Stimulated activated CD8-positive, alpha-beta memory T cell treated with anti-CD3 and anti-CD28 coated beads, Interleukin-12 subunit alpha, Interleukin-12 subunit beta, amount 100 ng/mL, for 4 hours (primary cell): Measurements from ENCODE around the gene CCK.

Experiments used
- DNase-seq: peaks from one replicate; pipeline ENCODE4 v3.0.0-alpha.2; 2020; ENCODE audit warnings: low read depth

Gene CCK

DNA sequence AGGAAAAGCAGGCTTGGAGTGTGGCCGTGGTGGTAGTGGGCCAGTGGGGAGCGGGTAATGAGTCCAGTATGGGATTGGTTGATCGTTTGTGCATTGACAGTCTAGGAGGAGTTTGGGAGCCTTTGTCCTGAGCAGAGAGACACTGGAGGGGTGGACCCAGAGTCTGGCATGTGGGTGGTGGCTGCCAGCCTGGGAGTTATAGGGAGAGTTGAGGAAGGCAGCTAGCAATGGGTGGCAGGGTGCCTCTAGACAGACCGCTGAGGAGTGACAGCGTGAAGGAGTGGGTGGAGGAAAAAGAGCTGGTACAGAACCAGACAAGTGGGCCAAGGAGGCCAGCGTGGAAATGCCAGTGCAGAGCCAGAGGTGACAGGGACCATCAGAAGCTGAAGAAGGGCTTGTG lies 1.9 kb upstream of the CCK start:
- DNase-seq, result no peak

DNA sequence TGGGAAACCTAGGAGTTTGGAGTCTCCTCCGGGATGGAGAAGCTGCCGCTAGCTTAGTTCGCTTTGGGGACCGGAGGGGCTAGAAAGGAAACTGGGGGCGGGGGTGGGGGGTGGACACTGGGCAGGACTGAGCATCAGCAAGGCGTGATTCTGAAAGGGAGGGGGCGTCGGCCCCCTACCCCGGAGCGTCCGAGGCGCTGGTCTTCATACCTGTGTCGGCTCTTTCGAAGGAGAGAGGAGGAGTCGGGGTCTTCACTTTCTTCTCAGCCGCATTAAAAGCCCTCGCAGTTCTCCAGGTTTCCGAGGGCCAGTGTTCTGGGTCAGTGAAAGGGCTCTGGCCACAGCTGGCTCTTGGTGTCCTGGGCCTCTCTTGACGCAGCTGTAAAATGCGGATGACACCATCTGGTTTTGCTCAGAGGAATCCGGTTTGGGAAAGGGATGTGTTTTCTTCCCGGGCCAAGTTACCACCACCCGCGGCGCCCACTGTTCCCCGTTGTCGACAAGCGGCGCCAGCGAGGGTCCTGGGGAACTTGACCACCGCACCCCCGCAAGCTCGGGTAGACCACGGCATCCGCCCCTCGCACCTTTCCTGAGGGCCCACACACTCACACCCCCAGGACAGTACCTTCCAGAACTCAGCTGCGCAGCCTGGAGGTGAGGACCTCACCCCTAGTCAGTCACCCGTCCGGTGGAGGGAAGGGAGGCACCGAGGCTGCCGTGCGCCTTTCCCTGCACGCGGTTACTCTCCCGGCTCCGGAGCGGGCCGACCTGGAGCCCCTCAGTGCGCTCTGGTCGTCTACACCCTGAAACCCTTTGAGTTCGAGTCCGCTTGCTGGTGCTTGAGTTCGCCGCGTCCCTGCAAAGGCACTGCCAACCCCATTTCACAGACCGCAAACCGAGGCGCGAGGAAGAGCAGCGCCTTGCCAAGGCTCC lies 660 bp downstream of the CCK start:
- DNase-seq, result no peak

DNA sequence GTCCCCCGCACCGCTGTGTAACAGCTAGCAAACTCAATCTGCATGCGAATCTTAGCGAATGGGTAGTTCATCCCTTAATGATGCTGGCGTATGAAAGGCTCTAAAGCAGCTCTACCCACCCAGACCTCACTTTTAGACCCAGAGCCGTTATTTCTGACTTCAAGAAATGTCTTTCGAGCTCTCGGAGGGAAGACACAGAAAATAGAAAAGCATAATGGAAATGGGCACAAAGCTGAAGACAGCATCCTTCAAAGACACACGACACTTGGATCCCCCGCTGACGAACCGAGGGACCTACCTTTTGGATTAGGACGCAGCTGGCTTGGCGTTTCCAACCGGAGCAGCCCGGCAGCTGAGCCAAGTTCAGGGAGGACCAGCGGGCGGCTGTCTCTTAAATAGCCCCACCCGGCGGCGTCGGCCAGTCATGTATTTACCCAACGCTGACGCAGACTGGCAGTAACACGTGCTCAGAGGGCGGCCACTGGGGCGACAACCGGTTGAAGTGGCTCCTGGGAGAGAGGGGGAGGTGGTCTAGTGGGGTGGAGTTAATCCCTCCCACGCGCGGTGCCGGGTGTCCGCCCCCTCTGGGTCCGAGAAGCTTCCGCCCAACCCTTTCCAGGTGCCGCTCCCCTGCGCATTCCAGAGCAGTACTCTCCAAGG lies 1.5 kb downstream of the CCK start:
- no peak for DNase-seq

DNA sequence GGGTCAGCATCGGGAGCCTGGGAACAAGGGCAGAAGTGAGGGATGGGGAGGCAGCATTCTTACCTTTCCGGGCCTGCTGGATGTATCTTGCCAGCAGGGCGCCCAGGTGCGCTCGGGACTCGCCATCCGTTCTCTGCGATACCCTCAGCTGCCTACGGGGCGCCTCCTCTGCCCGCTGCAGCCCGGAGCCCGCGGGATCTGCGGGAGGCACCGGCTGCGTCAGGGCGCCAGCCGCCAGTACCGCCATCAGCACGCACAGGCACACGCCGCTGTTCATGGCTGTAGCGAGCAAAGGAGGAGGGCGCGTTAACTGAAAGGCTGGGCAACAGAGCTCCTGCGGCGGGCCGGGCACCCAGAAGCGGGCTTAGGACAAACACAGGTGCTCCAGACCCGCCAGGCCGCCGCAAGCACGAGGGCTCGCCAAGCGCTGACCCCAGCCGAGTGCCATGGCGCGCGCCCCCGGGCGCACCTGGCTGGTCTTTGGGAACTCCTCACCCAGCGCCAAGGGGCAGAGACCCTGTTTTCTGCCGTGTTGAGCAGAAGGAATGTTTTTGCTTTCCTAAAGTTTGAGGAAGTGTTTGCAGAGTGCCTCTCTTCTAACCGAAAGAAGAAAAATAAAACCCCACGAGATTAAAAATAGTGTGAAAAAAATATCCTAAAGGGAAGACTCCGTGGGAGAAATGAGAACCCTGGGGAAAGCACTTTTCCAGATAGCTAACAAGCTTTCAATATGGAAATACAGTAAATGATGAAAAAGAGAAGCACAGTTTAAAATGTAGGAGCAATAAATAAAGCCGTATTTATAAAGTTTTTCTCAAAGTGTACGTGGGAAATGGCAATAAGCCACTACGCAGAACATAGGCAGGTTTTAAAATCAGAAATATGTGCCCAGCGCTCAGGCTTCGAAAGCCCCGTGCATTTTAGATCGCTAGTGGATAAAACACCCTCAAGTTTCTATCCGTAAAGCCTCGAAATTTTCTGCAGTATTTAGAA lies 2.3 kb downstream of the CCK start:
- DNase-seq, result no peak

DNA sequence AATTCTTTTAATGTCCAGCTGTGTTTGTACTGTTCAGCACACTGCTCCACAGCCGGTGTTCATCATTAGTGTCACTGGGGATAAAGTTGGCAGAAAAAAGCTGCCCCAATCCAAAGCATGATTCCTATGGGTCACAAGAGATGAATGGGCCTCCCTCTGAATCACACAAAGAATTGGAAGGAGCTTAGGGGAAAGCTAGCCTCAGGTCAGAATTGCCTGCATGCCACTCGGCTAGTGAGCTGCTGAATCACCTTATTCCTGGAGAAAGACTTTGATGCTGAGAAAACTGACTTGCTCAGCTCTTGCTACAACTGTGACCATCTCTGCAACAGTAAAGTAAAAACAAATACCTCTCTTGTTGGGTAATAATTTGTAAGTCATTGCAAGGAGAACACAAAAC lies 3.5 kb downstream of the CCK start:
- no peak for DNase-seq

DNA sequence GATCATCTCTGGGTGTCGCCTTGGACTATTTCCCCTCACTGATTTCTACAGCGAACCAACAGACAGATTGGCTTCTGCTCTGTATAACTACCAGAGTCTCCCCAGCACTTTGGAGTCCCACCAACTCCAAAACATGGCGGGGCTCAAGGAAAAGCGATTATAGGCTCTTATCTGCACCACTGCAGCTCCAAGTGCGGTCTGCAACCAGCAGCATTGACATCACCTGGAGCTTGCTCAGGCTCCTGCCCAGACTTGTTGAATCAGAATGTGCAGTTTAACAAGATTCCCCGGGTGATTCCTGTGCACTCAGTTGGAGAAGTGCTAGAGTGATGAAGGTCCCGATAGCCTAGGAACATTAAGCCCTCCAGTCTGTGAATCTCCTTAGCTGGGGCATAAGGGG lies 9.0 kb downstream of the CCK start:
- no peak for DNase-seq

DNA sequence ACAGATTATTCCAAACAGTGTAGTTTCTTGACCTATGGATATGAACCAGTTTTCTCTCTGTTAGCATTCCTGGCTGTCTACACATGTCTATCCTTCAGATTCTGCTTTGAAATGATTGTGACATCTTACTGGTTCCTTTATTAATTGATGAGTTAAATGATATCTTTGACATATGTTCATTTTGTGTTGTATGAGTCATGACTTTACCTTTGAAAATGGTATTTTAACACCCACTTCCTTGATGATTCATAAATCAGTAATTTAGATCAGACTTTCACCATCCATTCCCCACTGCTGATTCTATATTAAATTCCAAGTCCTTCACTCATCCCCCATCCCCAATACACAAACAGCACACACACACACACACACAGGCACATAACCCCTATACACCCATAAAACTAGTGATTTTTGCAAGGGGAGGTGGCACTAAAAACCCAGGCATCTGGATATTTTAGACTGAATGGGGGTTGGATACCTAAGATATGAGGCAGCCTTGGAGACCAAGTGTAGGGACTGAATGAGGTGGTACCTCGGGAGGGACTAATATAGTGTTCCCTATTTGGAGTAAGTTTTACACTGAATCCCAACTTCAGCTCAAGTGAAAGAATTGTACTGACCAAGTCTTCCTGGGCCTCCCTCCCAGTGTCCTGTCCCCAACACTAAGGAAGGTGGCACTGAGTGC lies 9.7 kb downstream of the CCK start:
- no peak for DNase-seq

DNA sequence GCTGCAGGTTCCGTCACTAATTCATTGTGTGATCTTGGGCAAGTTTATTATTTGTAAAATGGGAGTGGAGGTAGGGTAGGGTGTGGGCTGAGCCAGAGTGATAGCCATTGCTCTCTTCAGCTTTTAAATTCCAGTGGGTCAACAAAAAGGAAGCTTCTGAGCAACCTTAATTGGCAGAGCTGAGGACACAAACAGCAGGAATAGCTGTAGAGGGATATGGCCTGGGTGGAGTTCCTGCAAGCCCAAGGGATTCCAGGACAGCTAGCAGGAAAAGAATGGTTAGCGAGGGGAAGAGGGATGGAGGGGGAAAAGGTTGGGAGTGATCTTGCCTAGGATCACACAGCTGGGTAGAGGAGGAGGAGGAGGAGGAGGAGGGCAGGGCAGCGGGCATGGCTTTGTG lies 11.4 kb downstream of the CCK start:
- no peak for DNase-seq

DNA sequence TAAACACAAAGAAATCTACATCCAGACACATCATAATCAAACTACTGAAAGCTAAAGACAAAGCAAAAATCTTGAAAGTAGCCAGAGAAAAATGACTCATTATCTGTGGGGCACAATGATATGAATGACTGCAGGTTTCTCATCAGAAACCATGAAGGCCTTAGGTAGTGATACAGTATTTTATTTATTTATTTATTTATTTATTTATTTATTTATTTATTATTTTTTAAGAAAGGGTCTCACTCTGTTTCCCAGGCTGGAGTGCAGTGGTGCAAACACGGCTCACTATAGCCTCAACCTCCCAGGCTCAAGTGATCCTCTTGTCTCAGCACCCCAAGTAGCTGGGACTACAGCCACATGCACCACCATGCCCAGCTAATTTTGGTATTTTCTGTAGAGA lies 15.2 kb downstream of the CCK start:
- no peak for DNase-seq

DNA sequence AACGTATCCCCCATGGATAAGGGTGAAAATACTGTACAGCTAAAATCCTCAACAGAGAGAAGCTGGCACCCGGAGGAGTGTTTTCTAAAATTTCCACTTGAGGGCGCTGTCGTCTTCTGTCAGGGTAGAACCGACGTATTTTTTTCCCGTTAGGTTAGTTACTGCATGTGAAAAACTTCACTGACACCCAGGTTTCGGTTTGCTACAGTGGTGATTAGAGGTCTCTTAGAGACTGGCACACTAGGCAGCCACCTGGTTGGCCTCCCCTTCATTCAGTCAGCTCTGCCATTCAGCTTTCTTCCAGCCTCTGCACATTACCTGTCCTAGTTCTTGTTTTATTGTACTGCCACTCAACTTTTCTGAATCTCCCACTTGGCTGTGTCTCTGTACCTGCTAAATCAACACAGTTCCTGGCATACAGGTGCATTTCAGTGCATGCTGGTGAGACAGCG lies 18.4 kb downstream of the CCK start:
- peak; percentile 17 for DNase-seq

DNA sequence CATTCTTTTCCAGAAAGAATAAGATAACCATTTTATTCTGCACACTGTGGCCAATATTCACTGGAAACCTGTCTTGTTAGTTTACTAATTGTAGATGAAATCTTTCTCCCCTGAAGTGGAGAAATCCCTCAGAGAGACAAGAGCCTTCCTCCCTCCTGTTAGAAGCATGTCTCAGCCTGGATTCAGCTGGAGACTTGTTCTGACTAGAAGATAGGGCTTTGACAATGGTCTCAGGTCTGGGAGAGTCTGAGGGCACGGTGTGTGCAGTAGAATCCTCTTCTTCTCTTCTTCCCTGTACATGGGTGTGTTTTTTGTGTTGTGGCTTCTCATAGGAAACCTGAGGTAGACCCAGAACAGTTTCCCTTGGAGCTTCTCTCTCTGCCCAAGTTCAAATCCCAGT lies 19.9 kb downstream of the CCK start:
- no peak for DNase-seq

DNA sequence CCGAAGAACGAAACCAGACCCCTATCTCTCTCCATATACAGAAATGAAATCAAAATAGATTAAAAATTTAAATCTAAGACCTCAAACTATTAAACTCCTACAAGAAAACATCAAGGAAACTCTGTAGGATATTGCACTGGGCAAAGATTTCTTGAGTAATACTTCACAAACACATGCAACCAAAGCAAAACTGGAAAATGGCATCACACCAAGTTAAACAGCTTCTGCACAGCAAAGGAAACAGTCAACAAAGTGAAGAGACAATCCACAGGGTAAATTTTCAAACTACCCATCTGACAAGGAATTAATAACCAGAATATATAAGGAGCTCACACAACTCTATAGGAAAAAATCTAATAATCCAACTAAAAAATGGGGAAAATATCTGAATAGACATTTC lies 29.4 kb downstream of the CCK start:
- no peak for DNase-seq

DNA sequence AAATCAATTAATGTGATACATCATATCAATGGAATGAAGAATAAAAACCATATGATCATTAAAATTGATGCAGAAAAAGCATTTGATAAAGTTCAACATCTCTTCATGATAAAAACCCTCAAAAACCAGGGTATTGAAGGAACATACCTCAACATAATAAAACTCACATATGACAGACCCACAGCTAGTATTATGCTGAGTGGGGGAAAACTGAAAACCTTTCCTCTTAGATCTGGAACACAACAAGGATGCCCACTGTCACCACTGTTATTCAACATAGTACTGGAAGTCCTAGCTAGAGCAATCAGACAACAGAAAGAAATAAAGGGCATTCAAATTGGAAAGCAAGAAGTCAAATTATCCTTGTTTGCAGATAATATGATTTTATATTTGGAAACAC lies 30.5 kb downstream of the CCK start:
- no peak for DNase-seq

DNA sequence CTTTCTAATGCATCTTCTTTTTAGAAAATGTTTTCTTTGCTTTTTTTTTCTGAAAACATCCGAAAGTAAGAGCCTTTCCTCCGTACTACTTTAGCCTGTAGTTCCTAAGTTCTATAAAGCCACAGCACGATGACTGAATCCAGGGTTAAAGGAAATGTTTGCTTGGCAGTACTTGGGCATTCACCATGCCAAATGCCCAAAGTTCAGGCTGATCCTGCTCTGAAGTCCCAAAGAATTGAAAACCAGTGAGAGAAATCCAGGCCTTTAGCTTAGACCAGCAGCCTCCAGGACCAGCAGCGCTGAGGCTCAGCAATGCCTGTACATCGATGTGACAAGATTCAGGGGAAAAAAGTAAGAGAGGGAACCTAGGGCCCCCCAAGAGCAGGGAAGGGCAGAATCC lies 35.1 kb downstream of the CCK start:
- no peak for DNase-seq

DNA sequence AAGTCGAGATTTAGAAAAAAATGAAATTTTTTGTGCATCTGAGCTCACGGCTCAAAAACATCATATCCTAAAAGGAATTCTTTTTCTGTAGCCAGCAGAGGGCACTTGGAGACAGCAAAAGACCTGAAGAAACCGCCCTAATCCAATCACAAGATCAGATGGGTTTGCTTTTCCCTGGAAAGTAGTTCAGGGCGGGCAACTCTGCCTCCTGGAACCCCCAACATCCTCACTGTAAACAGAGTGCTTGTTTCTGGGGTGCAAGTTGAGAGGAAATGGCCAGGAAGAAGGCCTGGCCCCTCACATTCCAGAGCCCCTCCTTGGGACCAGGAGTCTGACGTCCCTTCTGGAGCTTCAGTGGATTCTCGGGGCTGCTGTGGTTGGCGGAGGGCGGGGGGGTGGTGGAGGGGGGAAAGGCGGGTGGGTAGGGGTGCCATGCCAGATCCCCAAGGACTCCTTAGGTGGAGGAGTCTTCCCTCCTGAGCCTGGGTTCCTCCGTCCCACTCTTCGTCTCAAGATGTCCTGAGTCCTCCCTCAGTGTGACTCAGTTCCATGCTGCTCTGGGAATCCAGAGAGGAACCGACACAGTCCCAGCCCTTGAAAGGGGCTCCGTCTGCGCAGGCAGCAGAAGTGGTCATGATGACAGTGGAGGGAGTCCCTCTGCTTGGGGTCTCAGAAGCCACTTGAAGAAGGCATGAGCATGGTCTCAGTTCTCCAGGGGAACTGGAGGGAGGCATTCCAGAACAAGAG lies 35.9 kb downstream of the CCK start:
- no peak for DNase-seq

DNA sequence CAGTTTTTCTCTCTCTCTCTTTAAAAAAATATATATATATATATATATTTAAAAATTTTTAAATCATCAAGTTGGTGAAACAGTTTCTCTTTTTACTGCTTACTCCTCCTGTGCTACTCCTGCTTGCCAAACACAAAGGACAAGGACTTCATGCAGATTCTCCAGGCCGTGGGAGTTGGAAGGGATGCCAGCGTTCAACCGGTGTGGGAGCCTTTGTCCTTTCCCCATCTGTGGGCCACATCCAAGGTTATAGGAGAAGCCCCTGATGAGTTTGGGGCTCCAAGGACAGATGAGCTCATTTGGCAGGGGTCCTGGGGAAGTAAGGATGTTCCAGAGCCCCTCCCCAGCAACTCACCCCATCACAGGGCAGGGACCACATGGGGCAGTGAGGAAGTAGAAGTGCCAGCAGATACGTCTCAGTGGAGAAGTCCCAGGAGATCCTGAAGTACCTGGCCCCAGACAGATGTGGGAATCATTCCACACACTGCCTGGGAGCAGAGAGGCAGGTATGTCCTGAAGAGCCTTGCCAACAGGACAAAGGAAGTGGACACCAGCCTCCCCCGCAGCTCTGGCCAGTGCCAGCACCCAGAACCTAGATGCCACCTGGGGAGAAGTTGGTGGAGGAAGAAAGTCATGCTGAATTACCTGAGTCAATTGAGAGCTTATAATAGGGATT lies 36.6 kb downstream of the CCK start:
- DNase-seq, result no peak

DNA sequence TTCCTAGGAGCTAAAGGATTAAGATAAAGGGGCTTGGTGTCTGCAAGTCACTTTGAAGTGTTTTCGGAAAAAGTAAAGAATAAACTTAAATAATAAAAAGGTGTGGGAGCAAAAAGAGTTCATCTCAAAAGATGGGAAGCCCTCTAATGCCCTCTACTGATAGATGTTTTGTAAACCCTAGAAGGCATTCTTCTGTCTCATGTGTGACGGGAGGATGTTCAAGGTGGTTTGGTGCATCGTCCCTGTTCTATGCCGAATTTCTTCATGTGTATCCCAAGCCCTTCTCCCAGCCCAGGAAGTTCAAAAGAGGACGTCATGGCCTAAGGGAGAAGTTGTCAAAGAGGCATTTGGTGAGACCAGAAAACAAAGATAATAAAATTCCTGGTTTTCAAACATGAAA lies 37.2 kb downstream of the CCK start:
- no peak for DNase-seq

DNA sequence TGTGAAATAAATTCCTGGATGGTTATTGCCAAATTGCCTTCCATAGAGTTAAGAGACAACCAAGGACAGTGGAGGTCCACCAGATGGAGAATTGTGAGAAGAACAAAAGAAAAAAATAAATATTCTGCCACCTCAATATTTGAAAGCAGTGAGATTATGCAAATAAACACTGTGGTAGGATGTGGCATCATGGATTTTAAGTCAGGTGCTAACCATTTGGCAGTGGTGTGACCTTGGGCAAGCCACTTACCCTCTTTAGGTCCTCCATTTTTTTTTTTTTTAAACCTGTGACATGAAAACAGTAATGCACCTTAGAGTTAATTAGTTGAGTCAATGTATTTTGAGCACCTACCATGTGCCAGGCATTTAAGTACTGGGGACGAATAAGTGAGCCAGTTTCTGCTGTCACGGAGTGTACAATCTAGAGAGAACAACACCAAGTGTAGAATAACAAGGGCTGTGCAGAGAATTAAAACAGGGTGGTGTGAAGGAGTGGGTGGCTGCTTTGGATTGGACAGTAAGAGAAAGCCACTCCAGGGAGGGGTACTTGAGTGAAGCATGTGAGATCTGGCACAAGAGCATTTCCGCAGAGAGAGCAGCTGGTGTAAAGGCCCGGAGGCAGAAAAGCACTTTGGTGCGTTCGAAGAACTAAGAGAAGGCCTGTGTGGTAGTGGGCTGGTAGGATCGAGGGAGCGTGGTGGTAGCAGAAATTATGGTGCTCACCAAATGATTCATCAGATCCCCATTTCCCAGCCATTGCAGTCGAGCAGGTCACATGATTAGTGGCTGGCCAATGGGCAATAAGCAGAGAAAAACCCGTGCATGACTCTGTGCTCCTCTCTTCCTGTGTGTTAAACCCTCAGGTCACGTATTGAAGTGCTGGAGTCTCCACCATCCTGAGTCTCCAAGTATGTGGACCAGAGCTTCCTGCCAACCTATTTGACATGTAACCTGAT lies 39.2 kb downstream of the CCK start:
- no peak for DNase-seq
